ENCODE measurements around the gene PIGQ. TPM values are rescaled to one million over a fixed set of nuclear protein-coding genes. Genes with fewer than 3 reads are reported as not detected.

PIGQ gene
- total and polyA plus RNA-seq, 2 of the 13 experiments (the other 11 are each of a cell fraction or from before 2014, with no cell fraction given), result 7.7 to 19.7 TPM

DNA sequence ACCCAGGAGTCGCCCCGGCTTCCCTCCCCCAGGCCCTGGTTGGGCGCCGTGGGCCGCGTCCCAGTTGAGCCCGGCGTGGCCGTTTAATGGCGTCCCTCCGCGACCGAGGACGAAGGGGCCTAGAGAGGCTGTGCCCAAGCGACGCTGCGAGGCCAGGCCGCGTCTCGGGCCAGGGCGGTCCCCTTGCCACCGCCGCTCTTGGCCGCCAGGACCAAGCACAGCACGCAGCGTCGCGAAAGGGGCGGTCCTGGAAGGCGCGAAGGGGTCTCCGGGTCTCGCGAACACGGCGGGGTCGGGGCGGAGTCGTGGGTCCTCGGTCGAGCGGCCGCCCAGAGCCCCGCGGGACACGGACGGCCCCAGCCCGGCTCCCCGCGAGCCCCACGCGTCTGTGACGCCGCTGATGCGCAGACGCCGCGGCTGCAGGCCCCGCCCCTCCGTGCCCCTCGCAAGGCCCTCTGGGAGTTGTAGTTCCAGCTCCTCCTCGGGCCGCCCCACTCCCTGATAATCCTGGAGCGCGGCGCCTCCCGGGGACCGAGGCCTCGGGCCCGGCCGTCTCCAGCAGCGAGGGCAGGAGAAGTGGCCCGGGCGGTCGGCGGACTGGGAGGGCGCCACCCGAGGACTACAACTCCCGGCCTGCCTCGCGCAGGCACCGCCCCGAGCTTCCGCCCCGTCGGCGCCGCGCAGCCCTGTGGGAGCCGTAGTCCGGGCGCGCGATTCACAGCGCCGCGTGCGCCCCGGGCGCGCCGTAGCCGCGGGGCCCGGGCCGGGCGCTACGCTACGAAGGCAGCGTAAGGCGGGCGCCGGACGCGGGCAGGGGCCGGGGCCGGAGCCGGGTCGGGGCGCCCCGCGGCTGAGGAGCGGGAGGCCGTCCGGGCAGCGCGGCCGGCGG is 42.5 kb upstream of the PIGQ start, which contains the start of gene CAPN15 (continued):
- TF ChIP-seq HNRNPK (IDR thresholded peaks at IDR 0.05; ENCODE audit: low read depth, low read length, poor library complexity, severe bottlenecking), result peak; percentile 40
- no peak for TF ChIP-seq ZNF496 (CRISPR knock-in tag; IDR thresholded peaks at IDR 0.05; ENCODE audit: insufficient replicate concordance)
- peak; percentile 77; the same call in 1 of the 2 replicates for TF ChIP-seq RFXAP (CRISPR knock-in tag; IDR thresholded peaks at IDR 0.05; ENCODE audit: borderline replicate concordance)
- no peak for TF ChIP-seq PRPF4 (IDR thresholded peaks at IDR 0.05; ENCODE audit: low read depth, low read length, poor library complexity, severe bottlenecking)
- TF ChIP-seq SP2 (CRISPR knock-in tag; IDR thresholded peaks at IDR 0.05), result peak; percentile 49; the same call in 1 of the 2 replicates
- TF ChIP-seq TFAP4 (IDR thresholded peaks at IDR 0.05; ENCODE audit: borderline replicate concordance, low read depth), result no peak; the same call in 1 of the 2 replicates
- TF ChIP-seq ZBTB7B (CRISPR knock-in tag; IDR thresholded peaks at IDR 0.05), result no peak
- 0 out of 2 replicates have a peak, but pooled peaks have one; percentile 43 for TF ChIP-seq CHCHD3 (CRISPR knock-in tag; IDR thresholded peaks at IDR 0.05)
- no peak; the same call in 1 of the 2 replicates for TF ChIP-seq ZNF331 (CRISPR knock-in tag; IDR thresholded peaks at IDR 0.05)
- TF ChIP-seq, protein P1, sequence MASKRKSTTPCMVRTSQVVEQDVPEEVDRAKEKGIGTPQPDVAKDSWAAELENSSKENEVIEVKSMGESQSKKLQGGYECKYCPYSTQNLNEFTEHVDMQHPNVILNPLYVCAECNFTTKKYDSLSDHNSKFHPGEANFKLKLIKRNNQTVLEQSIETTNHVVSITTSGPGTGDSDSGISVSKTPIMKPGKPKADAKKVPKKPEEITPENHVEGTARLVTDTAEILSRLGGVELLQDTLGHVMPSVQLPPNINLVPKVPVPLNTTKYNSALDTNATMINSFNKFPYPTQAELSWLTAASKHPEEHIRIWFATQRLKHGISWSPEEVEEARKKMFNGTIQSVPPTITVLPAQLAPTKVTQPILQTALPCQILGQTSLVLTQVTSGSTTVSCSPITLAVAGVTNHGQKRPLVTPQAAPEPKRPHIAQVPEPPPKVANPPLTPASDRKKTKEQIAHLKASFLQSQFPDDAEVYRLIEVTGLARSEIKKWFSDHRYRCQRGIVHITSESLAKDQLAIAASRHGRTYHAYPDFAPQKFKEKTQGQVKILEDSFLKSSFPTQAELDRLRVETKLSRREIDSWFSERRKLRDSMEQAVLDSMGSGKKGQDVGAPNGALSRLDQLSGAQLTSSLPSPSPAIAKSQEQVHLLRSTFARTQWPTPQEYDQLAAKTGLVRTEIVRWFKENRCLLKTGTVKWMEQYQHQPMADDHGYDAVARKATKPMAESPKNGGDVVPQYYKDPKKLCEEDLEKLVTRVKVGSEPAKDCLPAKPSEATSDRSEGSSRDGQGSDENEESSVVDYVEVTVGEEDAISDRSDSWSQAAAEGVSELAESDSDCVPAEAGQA (IDR thresholded peaks at IDR 0.05; ENCODE audit: low read depth), result peak; percentile 71
- TF ChIP-seq, protein P1 (CRISPR knock-in tag; IDR thresholded peaks at IDR 0.05; ENCODE audit: borderline replicate concordance), result peak; percentile 75
- no peak for TF ChIP-seq ZNF672 (CRISPR knock-in tag; IDR thresholded peaks at IDR 0.05)
- peak; percentile 19; the same call in 1 of the 2 replicates for TF ChIP-seq SP5 (CRISPR knock-in tag; IDR thresholded peaks at IDR 0.05; ENCODE audit: borderline replicate concordance, low read depth)
- no peak for TF ChIP-seq ZNF441 (CRISPR knock-in tag; IDR thresholded peaks at IDR 0.05; ENCODE audit: borderline replicate concordance)
- peak; percentile 81 for TF ChIP-seq ZNF883 (CRISPR knock-in tag; IDR thresholded peaks at IDR 0.05; ENCODE audit: not compliant biosample characterization)
- TF ChIP-seq, protein P2, sequence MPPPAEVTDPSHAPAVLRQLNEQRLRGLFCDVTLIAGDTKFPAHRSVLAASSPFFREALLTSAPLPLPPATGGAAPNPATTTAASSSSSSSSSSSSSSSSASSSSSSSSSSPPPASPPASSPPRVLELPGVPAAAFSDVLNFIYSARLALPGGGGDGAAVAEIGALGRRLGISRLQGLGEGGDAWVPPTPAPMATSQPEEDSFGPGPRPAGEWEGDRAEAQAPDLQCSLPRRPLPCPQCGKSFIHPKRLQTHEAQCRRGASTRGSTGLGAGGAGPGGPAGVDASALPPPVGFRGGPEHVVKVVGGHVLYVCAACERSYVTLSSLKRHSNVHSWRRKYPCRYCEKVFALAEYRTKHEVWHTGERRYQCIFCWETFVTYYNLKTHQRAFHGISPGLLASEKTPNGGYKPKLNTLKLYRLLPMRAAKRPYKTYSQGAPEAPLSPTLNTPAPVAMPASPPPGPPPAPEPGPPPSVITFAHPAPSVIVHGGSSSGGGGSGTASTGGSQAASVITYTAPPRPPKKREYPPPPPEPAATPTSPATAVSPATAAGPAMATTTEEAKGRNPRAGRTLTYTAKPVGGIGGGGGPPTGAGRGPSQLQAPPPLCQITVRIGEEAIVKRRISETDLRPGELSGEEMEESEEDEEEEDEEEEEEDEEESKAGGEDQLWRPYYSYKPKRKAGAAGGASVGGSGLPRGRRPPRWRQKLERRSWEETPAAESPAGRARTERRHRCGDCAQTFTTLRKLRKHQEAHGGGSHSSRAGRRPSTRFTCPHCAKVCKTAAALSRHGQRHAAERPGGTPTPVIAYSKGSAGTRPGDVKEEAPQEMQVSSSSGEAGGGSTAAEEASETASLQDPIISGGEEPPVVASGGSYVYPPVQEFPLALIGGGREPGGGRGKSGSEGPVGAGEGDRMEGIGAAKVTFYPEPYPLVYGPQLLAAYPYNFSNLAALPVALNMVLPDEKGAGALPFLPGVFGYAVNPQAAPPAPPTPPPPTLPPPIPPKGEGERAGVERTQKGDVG (CRISPR knock-in tag; IDR thresholded peaks at IDR 0.05; ENCODE audit: borderline replicate concordance), result no peak
- no peak; the same call in 1 of the 2 replicates for TF ChIP-seq ZNF530 (CRISPR knock-in tag; IDR thresholded peaks at IDR 0.05; ENCODE audit: low read depth)
- TF ChIP-seq ELF4 (CRISPR knock-in tag; IDR thresholded peaks at IDR 0.05; ENCODE audit: borderline replicate concordance), result 0 out of 2 replicates have a peak, but pooled peaks have one; percentile 6

All from HepG2 (cell line).